Lower leg skin (tissue), 4 donors: ENCODE results near the gene NR1D2. TPM values are rescaled to one million over a fixed set of nuclear protein-coding genes. Genes with fewer than 3 reads are reported as not detected.
"Not testable (repeated sequence)": the region's sequence is repeated elsewhere in the genome, so short reads cannot be mapped to it uniquely, and the experiment has no call there.

Experiments
- DNase-seq, 2 donors: peaks; one replicate each; pipeline ENCODE4 v3.0.0-alpha.2; 2019; ENCODE audit warnings: low spot score in 2 of 2
- H3K4me3 ChIP-seq: fragments of 200-600 bp; sonication (generic); 2 replicates; pipeline ENCODE4 v1.5.1; 2017; ENCODE audit warnings: mild to moderate bottlenecking, low read depth; ENCODE audit not compliant: poor library complexity, severe bottlenecking
- CTCF ChIP-seq, 3 donors: fragments of 450-650 bp; IDR thresholded peaks; one replicate each; pipeline ENCODE4 v1.5.1; 2016; ENCODE audit warnings: antibody characterized with exemption in 3 of 3, mild to moderate bottlenecking in 3 of 3, moderate library complexity in 2 of 3
- POLR2A ChIP-seq, 2 donors: fragments of 450-650 bp; IDR thresholded peaks; one replicate each; pipeline ENCODE4 v1.6.1; 2016 to 2017; ENCODE audit warnings: antibody characterized with exemption in 2 of 2, mild to moderate bottlenecking in 1 of 2, moderate library complexity in 1 of 2
- WGBS, 2 donors: methylation state at CpG; one replicate each; pipeline ENCODE4 v1.1.5; 2018; 5-methylcytosine and 5-hydroxymethylcytosine counted together
- intact Hi-C: fragments of 100-400 bp; cut with DNase I; formaldehyde crosslinking; loops from one replicate; pipeline ENCODE4 v1.15.0; 2023; ENCODE audit warnings: low total_unique reads
- total RNA-seq, 4 donors: library from RNA; depleted of rRNA; stranded (reverse); fragments of >200 nt; gene quantifications; one replicate each; pipeline ENCODE4 v1.1.0, GENCODE V29; 2016

NR1D2 gene
- total RNA-seq, 4 donors from 2014 or later: 35.4 to 52.1 (median 42.1) TPM

- H3K4me3 ChIP-seq: no peak overlapping the region
- TF ChIP-seq CTCF (IDR thresholded peaks at IDR 0.05) (no peak), POLR2A (IDR thresholded peaks at IDR 0.05) (no peak)
- intact Hi-C loops: no loop called here
- DNase-seq: no peak
- WGBS, 2 donors: 47 to 66% methylated on average over 3 to 4 of the region's 4 CpGs
Observed at GRCh38 chr3:24019585-24019984, 74.5 kb downstream of the NR1D2 start.

DNA sequence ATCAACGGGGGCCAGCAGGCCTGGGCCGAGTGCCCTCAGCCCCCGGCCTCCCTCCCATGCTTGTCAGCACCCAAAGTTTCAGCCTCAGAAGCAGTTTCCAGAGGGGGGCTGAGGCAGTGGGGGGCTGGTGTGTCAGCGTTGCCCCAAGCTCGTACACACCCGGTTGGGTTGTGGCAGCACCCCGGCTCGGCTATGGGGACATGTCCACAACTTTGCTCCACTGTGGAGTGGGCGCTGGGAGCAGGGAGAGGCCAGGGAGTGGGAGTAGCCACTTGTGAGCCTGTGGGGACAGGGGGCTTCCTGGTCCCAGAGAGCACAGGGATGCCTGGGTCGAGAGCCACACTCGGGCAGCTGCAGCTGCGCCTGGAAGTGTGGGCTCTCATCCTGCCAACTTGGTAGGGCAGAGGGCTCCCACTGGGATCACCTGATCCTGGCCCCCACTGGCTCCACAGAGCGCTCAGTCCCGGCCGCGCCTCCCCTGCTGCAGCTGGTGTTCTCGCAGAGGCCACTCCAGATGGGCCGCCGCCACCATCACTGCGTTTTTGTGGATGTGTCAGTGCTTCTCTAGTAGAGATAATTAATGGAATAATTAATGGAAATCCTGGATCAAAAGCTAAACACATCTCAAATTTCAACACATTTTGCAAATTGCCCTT lies 75.1 kb downstream of the NR1D2 start:
- intact Hi-C loops: no loop called here
- WGBS, 2 donors: 84 to 92% methylated on average over 18 to 20 of the region's 20 CpGs
- no peak for DNase-seq
- H3K4me3 ChIP-seq: no peak overlapping the region
- TF ChIP-seq POLR2A (IDR thresholded peaks at IDR 0.05): no peak
- TF ChIP-seq CTCF (IDR thresholded peaks at IDR 0.05): no peak

GRCh38 chr3:24023197-24023596 lies 78.1 kb downstream of the NR1D2 start:
- intact Hi-C loops: no loop called here
- 52 to 65% methylated on average over 3 of the region's 3 CpGs for WGBS, 2 donors
- DNase-seq: no peak
- no peak overlapping the region for H3K4me3 ChIP-seq
- TF ChIP-seq CTCF (IDR thresholded peaks at IDR 0.05) (no peak), POLR2A (IDR thresholded peaks at IDR 0.05) (no peak)

GRCh38 chr3:24025805-24026204 lies 80.7 kb downstream of the NR1D2 start:
- whole genome bisulfite sequencing, 2 donors: 97 to 98% methylated on average over 3 of the region's 3 CpGs
- intact Hi-C loops: no loop called here
- no peak for DNase-seq
- H3K4me3 ChIP-seq: no peak overlapping the region
- TF ChIP-seq CTCF (IDR thresholded peaks at IDR 0.05) (no peak), POLR2A (IDR thresholded peaks at IDR 0.05) (no peak)

DNA sequence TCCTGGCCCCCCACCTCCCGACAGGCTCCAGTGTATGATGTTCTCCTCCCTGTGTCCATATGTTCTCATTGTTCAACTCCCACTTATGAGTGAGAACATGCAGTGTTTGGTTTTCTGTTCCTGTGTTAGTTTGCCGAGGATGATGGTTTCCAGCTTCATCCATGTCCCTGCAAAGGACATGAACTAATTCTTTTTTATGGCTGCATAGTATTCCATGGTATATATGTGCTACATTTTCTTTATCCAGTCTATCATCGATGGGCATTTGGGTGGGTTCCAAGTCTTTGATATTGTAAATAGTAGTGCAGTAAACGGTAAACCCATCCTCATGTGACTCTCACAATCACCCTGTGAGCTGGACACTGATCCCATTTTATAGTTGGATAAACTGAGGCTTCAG lies 81.6 kb downstream of the NR1D2 start:
- intact Hi-C loops, H3K4me3 ChIP-seq, DNase-seq: not testable (repeated sequence)
- WGBS, 2 donors: 95 to 96% methylated on average over 4 of the region's 4 CpGs

GRCh38 chr3:24027946-24028345 lies 82.9 kb downstream of the NR1D2 start:
- no peak for DNase-seq
- WGBS, 2 donors: 60 to 66% methylated on average over 3 of the region's 3 CpGs

More at GRCh38 chr3:24027946-24028345, 82.9 kb downstream of the NR1D2 start:
- TF ChIP-seq POLR2A (IDR thresholded peaks at IDR 0.05) (no peak), CTCF (IDR thresholded peaks at IDR 0.05) (no peak)
- H3K4me3 ChIP-seq: no peak overlapping the region
- intact Hi-C loops: no loop called here

Other genes with a start within 250 kb of the NR1D2 start
- 10 to 100 TPM; 32.6 to 62.5 (median 55.9) TPM for gene UBE2E1, start 139.3 kb upstream of the NR1D2 start, total RNA-seq
- gene NKIRAS1, start 28.3 kb upstream of the NR1D2 start, total RNA-seq: 10 to 100 TPM in 2 of 4 donors, 1 to 10 TPM in 2; 6.6 to 10.5 (median 9.0) TPM
- 1,000 to 10,000 TPM; 2,087 to 2,833 (median 2,394) TPM for gene RPL15, start 28.2 kb upstream of the NR1D2 start, total RNA-seq